Kidney epithelial cell (primary cell): Measurements from ENCODE around the gene SNTG2. TPM values are rescaled to one million over a fixed set of nuclear protein-coding genes. Genes with fewer than 3 reads are reported as not detected.

Source experiments
- DNase-seq: peaks from one replicate; pipeline ENCODE4 v3.0.0-alpha.2; 2010; ENCODE audit warnings: low read depth
- H3K27me3 ChIP-seq: 2 replicates; pipeline ENCODE4 v1.6.0; 2011; ENCODE audit warnings: low read length; ENCODE audit not compliant: control insufficient read depth, insufficient read depth
- H3K36me3 ChIP-seq: 2 replicates; pipeline ENCODE4 v1.5.1; 2011; ENCODE audit warnings: low read length; ENCODE audit not compliant: control insufficient read depth, insufficient read depth
- H3K4me3 ChIP-seq: 2 replicates; pipeline ENCODE4 v1.5.1; 2011; ENCODE audit warnings: low read depth, mild to moderate bottlenecking, control low read depth, low read length
- CTCF ChIP-seq: IDR thresholded peaks from 2 replicates; pipeline ENCODE4 v1.5.1; 2011; ENCODE audit warnings: mild to moderate bottlenecking, moderate library complexity, low read length, control low read depth, inconsistent platforms; ENCODE audit not compliant: insufficient read depth, poor library complexity, severe bottlenecking
- total RNA-seq: library from RNA; depleted of rRNA; stranded (reverse); fragments of >200 nt; gene quantifications from 2 replicates; pipeline ENCODE4 v1.2.3, GENCODE V29; 2015

Gene SNTG2
- total RNA-seq, 1 donor from 2014 or later, result 0.38 TPM

GRCh38 chr2:1369905-1370304 is 419.3 kb downstream of the SNTG2 start:
- no peak for TF ChIP-seq CTCF
- Histone ChIP-seq H3K36me3 (no peaks in the 10 kb centered on the region), H3K4me3 (no peak overlapping the region), H3K27me3 (no peaks in the 10 kb centered on the region)
- DNase-seq, result no peak

- Histone ChIP-seq H3K36me3 (no peaks in the 10 kb centered on the region), H3K27me3 (no peaks in the 10 kb centered on the region), H3K4me3 (no peak overlapping the region)
- no peak for DNase-seq
- no peak for TF ChIP-seq CTCF
Observed at GRCh38 chr2:1370461-1370860, 419.8 kb downstream of the SNTG2 start.

GRCh38 chr2:1371082-1371481 is 420.4 kb downstream of the SNTG2 start:
- no peaks in the 10 kb centered on the region for H3K27me3 ChIP-seq
- H3K36me3 ChIP-seq, result no peaks in the 10 kb centered on the region
- DNase-seq, result no peak
- H3K4me3 ChIP-seq, result no peak overlapping the region
- no peak for TF ChIP-seq CTCF

- Histone ChIP-seq H3K4me3 (no peak overlapping the region), H3K27me3 (no peaks in the 10 kb centered on the region), H3K36me3 (no peaks in the 10 kb centered on the region)
- TF ChIP-seq CTCF, result no peak
- DNase-seq, result no peak
Observed at GRCh38 chr2:1373830-1374229, 423.2 kb downstream of the SNTG2 start.

- H3K27me3 ChIP-seq, result no peaks in the 10 kb centered on the region
- no peak overlapping the region for H3K4me3 ChIP-seq
- DNase-seq, result no peak
- no peaks in the 10 kb centered on the region for H3K36me3 ChIP-seq
- no peak for TF ChIP-seq CTCF
Observed at GRCh38 chr2:1374287-1374686, 423.6 kb downstream of the SNTG2 start.

DNA sequence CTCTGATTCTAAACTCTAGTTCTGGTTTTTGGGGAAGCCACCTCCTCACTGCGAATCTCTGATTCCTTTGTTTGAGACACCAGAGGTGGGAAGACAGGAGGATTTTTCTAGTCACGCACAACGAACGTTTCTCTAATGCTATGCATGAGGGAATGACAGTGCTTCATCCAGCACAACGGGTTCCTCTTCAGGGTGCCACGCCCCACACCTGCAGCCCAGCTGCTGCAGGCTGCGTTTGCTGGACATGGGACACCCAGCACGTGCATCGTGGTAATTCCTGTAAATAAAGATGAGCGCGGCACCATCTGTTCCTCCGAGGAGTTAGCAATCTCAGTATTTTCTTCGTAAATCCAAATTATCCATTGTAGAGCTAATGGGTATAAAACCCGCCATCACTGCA is 425.1 kb downstream of the SNTG2 start:
- H3K4me3 ChIP-seq, result no peak overlapping the region
- H3K36me3 ChIP-seq, result no peaks in the 10 kb centered on the region
- TF ChIP-seq CTCF, result no peak
- no peaks in the 10 kb centered on the region for H3K27me3 ChIP-seq
- DNase-seq, result no peak
